ENCODE data around the gene CLSTN2.

DNA sequence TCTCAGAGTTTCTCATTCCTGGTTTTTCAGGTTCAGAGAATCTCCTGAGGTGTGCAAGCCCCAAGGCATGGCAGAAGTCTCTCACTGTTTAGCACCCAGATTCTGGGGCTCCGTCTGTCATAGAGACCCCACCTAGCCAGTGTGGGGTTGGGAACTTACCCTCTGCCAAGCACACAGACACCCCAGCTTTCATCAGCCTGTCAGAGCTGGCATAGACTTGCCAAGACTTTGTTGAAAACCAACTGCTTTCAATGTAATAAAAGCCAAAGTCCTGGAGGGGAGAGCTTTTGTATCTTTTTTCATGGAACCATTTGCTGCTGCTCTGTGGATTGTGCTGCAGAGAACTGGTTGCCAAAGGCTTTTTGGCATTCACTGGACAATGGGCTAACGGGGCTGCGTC lies 401.5 kb downstream of the CLSTN2 start:
- TF ChIP-seq CTCF (IDR thresholded peaks at IDR 0.05 in 8 of 11, conservative IDR thresholded peaks at IDR 0.05 in 3 of 11) (no peak), POLR2A (IDR thresholded peaks at IDR 0.05) (no peak)
